Smooth muscle cell (in vitro differentiated cells): ENCODE results near the gene FGF14. TPM values are rescaled to one million over a fixed set of nuclear protein-coding genes. Genes with fewer than 3 reads are reported as not detected.

ENCODE experiments used
- DNase-seq: peaks from one replicate; lab custom pipeline; 2025; ENCODE audit not compliant: unreplicated experiment; lab: John Stamatoyannopoulos, UW
- H2AFZ ChIP-seq: fragments of 200-600 bp; sonication (generic); 2 replicates; pipeline ENCODE4 v1.6.0; 2016; ENCODE audit warnings: antibody characterized with exemption, low read depth, mild to moderate bottlenecking
- H3F3A ChIP-seq: fragments of 200-600 bp; sonication (generic); 2 replicates; pipeline ENCODE4 v1.6.0; 2017; ENCODE audit warnings: antibody characterized with exemption, low read depth
- H3K27ac ChIP-seq: fragments of 200-600 bp; sonication (generic); 2 replicates; pipeline ENCODE4 v1.5.1; 2016; ENCODE audit warnings: low read depth, mild to moderate bottlenecking
- H3K27me3 ChIP-seq: fragments of 200-600 bp; sonication (generic); 2 replicates; pipeline ENCODE4 v1.6.1; 2016; ENCODE audit warnings: low read depth, mild to moderate bottlenecking
- H3K36me3 ChIP-seq: fragments of 200-600 bp; sonication (generic); 2 replicates; pipeline ENCODE4 v1.5.1; 2016; ENCODE audit warnings: low read depth
- H3K4me1 ChIP-seq: fragments of 200-600 bp; sonication (generic); 2 replicates; pipeline ENCODE4 v1.5.1; 2016; ENCODE audit warnings: low read depth
- H3K4me2 ChIP-seq: fragments of 200-600 bp; sonication (generic); 2 replicates; pipeline ENCODE4 v1.6.0; 2016; ENCODE audit warnings: mild to moderate bottlenecking
- H3K4me3 ChIP-seq: fragments of 200-600 bp; sonication (generic); 2 replicates; pipeline ENCODE4 v1.5.1; 2016; ENCODE audit warnings: mild to moderate bottlenecking
- H3K79me2 ChIP-seq: fragments of 200-600 bp; sonication (generic); 2 replicates; pipeline ENCODE4 v1.6.0; 2016; ENCODE audit warnings: low read depth, mild to moderate bottlenecking
- H3K9ac ChIP-seq: fragments of 200-600 bp; sonication (generic); 2 replicates; pipeline ENCODE4 v1.6.0; 2016; ENCODE audit warnings: low read depth
- H3K9me3 ChIP-seq: fragments of 200-600 bp; sonication (generic); replicated peaks from 2 replicates; pipeline ENCODE4 v1.5.1; 2016; ENCODE audit warnings: low read depth
- H4K20me1 ChIP-seq: fragments of 200-600 bp; sonication (generic); 2 replicates; pipeline ENCODE4 v1.6.0; 2016; ENCODE audit warnings: low read depth
- WGBS: methylation state at CpG from one replicate; pipeline ENCODE4 v1.1.7; 2016; ENCODE audit warnings: low lambda C conversion rate; 5-methylcytosine and 5-hydroxymethylcytosine counted together
- polyA plus RNA-seq: library from polyadenylated mRNA; unstranded; fragments of >200 nt; fragmentation: Nextera tagmentation; extraction: Ambion mirVana; gene quantifications from 2 replicates; pipeline ENCODE4 v1.2.1, GENCODE V29; 2016
- total RNA-seq: library from RNA; depleted of rRNA; stranded (reverse); fragments of >200 nt; gene quantifications from 2 replicates; pipeline ENCODE4 v1.2.3, GENCODE V29; 2014
- TF ChIP-seq, protein P1 (sequence below): fragments of 200-600 bp; sonication (generic); IDR thresholded peaks from 2 replicates; pipeline ENCODE4 v1.5.1; 2017; ENCODE audit warnings: borderline replicate concordance, mild to moderate bottlenecking, antibody characterized with exemption; ENCODE audit not compliant: insufficient read depth, poor library complexity, severe bottlenecking

Gene FGF14
- total and polyA plus RNA-seq, 2 experiments from 2014 or later: 0.23 TPM; not detected in 1

DNA sequence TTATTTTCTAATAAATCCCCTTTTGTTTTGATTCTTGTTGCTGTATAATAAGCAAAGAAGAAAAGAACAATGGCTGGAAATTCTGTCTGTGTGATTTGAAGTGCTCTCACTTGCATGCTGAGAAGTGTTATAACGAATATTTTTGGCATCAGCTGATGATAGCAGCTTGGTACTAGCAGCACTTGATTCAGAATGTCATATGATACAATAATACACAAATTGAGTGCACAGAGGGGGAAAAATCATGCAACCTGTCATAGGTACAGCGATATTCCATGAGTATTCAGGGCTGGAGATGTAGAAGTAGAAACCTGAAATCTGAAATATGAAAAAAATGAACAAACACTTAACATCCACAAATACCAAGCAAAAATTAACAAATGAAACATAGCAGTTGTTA lies 108.1 kb downstream of the FGF14 start:
- Histone ChIP-seq H3K27me3 (no peaks in the 10 kb centered on the region), H3K4me2 (no peak overlapping the region), H3K79me2 (no peaks in the 10 kb centered on the region), H3K4me3 (no peak overlapping the region), H2AFZ (no peak overlapping the region), H3K9me3 (no peaks in the 10 kb centered on the region), H3F3A (no peaks in the 10 kb centered on the region), H3K4me1 (no peaks in the 10 kb centered on the region), H4K20me1 (no peaks in the 10 kb centered on the region), H3K36me3 (no peaks in the 10 kb centered on the region), H3K9ac (no peak overlapping the region), H3K27ac (no peak overlapping the region)
- TF ChIP-seq, protein P1, sequence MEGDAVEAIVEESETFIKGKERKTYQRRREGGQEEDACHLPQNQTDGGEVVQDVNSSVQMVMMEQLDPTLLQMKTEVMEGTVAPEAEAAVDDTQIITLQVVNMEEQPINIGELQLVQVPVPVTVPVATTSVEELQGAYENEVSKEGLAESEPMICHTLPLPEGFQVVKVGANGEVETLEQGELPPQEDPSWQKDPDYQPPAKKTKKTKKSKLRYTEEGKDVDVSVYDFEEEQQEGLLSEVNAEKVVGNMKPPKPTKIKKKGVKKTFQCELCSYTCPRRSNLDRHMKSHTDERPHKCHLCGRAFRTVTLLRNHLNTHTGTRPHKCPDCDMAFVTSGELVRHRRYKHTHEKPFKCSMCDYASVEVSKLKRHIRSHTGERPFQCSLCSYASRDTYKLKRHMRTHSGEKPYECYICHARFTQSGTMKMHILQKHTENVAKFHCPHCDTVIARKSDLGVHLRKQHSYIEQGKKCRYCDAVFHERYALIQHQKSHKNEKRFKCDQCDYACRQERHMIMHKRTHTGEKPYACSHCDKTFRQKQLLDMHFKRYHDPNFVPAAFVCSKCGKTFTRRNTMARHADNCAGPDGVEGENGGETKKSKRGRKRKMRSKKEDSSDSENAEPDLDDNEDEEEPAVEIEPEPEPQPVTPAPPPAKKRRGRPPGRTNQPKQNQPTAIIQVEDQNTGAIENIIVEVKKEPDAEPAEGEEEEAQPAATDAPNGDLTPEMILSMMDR: no peak
- 83% methylated on average over 2 of the region's 2 CpGs for WGBS
- no peak for DNase-seq

DNA sequence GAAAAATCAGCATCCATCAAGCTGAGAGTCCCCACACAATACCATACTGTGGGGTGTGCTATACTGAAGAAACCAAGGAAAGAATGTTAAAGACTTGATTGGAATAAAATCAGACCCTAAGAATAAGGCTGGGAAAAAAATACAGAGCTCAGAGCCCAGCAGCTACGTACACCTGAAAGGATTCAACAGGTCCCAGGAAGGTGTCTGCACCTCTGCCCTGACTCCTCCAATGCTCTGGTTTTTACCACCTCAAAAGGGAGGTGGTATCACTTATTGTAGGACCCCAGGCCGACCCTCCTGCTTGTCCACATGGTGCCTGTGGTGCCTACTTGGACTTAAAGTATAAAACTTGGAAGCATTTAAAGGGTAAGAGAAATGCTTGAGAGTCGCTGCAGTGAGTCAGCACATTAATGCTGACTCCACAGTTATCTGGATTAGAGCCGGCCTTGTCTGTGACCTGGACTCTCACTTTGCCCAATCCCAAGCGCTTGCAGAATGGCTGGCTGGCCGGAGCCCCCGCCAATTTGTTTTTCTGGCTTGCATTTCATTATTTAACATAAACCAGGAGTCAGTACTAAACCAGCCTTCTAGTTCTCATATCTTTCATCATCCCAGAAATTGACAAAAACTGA lies 110.1 kb downstream of the FGF14 start:
- Histone ChIP-seq H3K27me3 (no peaks in the 10 kb centered on the region), H4K20me1 (no peaks in the 10 kb centered on the region), H3K4me3 (no peak overlapping the region), H3K79me2 (no peaks in the 10 kb centered on the region), H3F3A (no peaks in the 10 kb centered on the region), H3K27ac (no peak overlapping the region), H3K4me2 (no peak overlapping the region), H3K9ac (no peak overlapping the region), H2AFZ (no peak overlapping the region), H3K9me3 (no peaks in the 10 kb centered on the region), H3K36me3 (no peaks in the 10 kb centered on the region), H3K4me1 (no peaks in the 10 kb centered on the region)
- DNase-seq: no peak
- WGBS: 42% methylated on average over 7 of the region's 7 CpGs
- TF ChIP-seq, protein P1: no peak

DNA sequence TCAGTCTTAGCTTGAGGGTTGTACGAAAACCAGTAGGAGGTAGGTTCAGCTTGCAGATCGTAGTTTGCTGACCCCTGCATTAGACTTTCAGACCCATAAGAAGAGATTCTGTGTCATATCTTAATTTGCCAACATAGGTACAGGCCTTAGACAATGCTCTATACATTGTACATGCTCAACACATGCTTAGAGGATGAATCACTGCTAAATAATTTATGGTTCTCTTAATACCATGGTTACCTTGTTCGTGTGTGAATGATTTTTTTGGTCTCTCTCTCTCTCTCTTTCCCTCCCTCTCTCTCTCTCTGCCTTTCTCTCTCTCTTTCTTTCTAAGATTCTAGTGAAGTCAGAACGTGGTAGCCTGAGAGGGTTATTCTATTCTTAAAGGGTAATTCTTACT lies 112.2 kb downstream of the FGF14 start:
- H3K9ac ChIP-seq: no peak overlapping the region
- no peak overlapping the region for H3K27ac ChIP-seq
- H3K36me3 ChIP-seq: no peaks in the 10 kb centered on the region
- no peaks in the 10 kb centered on the region for H3K79me2 ChIP-seq
- no peak overlapping the region for H3K4me2 ChIP-seq
- no peaks in the 10 kb centered on the region for H3K9me3 ChIP-seq
- TF ChIP-seq, protein P1: no peak
- no peaks in the 10 kb centered on the region for H3F3A ChIP-seq
- WGBS: 79% methylated on average over 4 of the region's 4 CpGs
- DNase-seq: no peak
- no peaks in the 10 kb centered on the region for H3K27me3 ChIP-seq
- H3K4me1 ChIP-seq: no peaks in the 10 kb centered on the region
- H2AFZ ChIP-seq: no peak overlapping the region
- H4K20me1 ChIP-seq: no peaks in the 10 kb centered on the region
- no peak overlapping the region for H3K4me3 ChIP-seq

DNA sequence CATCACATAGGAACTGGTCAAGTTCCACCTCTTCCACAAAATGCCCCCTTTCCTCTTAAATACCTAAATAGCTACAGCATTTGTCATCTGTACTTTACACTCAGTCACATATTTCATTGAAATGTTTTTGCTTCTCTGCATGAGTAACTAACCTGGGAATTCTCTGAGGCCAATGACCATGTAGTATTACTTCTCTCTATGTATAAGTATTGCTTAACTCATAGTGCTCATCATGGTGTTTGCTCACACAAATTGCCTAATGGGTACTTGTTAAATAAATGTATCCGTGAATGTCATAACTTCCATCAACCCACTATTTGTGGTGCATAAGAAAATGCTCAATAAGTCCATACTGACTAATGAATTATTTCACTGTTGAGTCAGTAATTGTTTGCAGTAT lies 115.5 kb downstream of the FGF14 start:
- Histone ChIP-seq H3K4me3 (no peak overlapping the region), H3K9ac (no peak overlapping the region), H3K4me1 (no peaks in the 10 kb centered on the region), H3K27ac (no peak overlapping the region), H3K4me2 (no peak overlapping the region), H3K27me3 (no peaks in the 10 kb centered on the region), H3K9me3 (no peaks in the 10 kb centered on the region), H3K36me3 (no peaks in the 10 kb centered on the region), H3K79me2 (no peaks in the 10 kb centered on the region), H2AFZ (no peak overlapping the region), H3F3A (no peaks in the 10 kb centered on the region), H4K20me1 (no peaks in the 10 kb centered on the region)
- DNase-seq: no peak
- 66% methylated on average over 1 of the region's 1 CpG for WGBS
- TF ChIP-seq, protein P1: no peak
